ENCODE data around the gene FAF1.

DNA sequence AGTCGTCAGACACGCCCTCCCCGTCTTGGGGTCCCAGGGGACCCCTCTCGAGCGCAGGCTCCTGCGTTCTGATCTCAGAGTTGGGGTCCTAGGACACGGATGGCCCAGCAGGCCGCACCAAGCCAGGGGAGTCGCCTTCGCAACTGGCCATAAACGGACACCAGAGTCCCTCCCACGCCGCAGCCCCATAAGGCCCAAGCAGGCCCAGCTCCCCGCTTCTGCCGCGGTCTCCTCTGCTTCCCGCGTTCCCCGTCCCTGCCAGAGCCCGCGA lies 537.5 kb downstream of the FAF1 start:
- TF ChIP-seq SP1 (IDR thresholded peaks at IDR 0.05) (no peak), ZNF384 (IDR thresholded peaks at IDR 0.05) (no peak), TARDBP (IDR thresholded peaks at IDR 0.05) (no peak), HDGF (IDR thresholded peaks at IDR 0.05; ENCODE audit: borderline replicate concordance) (no peak), FOXM1 (IDR thresholded peaks at IDR 0.05; ENCODE audit: borderline replicate concordance) (no peak), NFRKB (IDR thresholded peaks at IDR 0.05) (no peak), FOXA1 (IDR thresholded peaks at IDR 0.05) (no peak), FOXK2 (IDR thresholded peaks at IDR 0.05) (no peak), SUZ12 (IDR thresholded peaks at IDR 0.05) (no peak), BHLHE40 (IDR thresholded peaks at IDR 0.05; ENCODE audit: borderline replicate concordance) (no peak), ELF4 (IDR thresholded peaks at IDR 0.05) (no peak), ARNT (IDR thresholded peaks at IDR 0.05) (no peak)
